A549 (cell line): ENCODE data around the gene DNAH17.
A peak's percentile ranks its signal among the peaks of the same experiment; 100 is the strongest.

Experiments
- CEBPB ChIP-seq, 2 experiments: fragments of >200 bp in 1 of 2; sonication (Bioruptor Twin) in 1 of 2; formaldehyde crosslinking in 1 of 2; IDR thresholded peaks; 2 replicates each; pipeline ENCODE4 v1.6.1; 2012 to 2016
- CTCF ChIP-seq: fragments of >200 bp; sonication (Bioruptor Twin); formaldehyde crosslinking; IDR thresholded peaks from 3 replicates; pipeline ENCODE4 v1.5.1; 2016
- HMGXB4 ChIP-seq: fragments of 250-450 bp; sonication (Bioruptor Pico); IDR thresholded peaks from 2 replicates; pipeline ENCODE4 v1.5.0; 2021; ENCODE audit warnings: mild to moderate bottlenecking, moderate library complexity, borderline replicate concordance
- JUNB ChIP-seq: fragments of >200 bp; sonication (Bioruptor Twin); formaldehyde crosslinking; IDR thresholded peaks from 2 replicates; pipeline ENCODE4 v1.6.1; 2016
- MAX ChIP-seq: IDR thresholded peaks from 2 replicates; pipeline ENCODE4 v1.6.1; 2012
- POLR2A ChIP-seq: IDR thresholded peaks from 2 replicates; pipeline ENCODE4 v1.6.1; 2012; ENCODE audit warnings: mild to moderate bottlenecking, low read length

GRCh38 chr17:78600181-78600721 is 23.1 kb upstream of the DNAH17 start:
- 0 out of 4 replicates have a peak, but pooled peaks of 1 of the 2 experiments have one; percentile 1 for TF ChIP-seq CEBPB (IDR thresholded peaks at IDR 0.05)
- 0 out of 2 replicates have a peak, but pooled peaks have one; percentile 4 for TF ChIP-seq MAX
- no peak for TF ChIP-seq CTCF
- TF ChIP-seq POLR2A = no peak
- no peak for TF ChIP-seq HMGXB4 (CRISPR knock-in tag)
- no peak for TF ChIP-seq JUNB
